Measurements from ENCODE around the gene MUC12. TPM values are rescaled to one million over a fixed set of nuclear protein-coding genes. Genes with fewer than 3 reads are reported as not detected.

Gene MUC12
- total and polyA plus RNA-seq, 9 of the 15 experiments (the other 6 are each of a cell fraction or from before 2014, with no cell fraction given), result 0.23 to 1.2 (median 0.79) TPM; not detected in 1

DNA sequence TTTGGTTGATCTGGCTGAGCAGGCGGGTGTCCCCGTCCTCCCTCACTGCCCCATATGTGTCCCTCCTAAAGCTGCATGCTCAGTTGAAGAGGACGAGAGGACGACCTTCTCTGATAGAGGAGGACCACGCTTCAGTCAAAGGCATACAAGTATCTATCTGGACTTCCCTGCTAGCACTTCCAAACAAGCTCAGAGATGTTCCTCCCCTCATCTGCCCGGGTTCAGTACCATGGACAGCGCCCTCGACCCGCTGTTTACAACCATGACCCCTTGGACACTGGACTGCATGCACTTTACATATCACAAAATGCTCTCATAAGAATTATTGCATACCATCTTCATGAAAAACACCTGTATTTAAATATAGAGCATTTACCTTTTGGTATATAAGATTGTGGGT is 89.0 kb downstream of the MUC12 start (continued):
- TF ChIP-seq, protein P1, sequence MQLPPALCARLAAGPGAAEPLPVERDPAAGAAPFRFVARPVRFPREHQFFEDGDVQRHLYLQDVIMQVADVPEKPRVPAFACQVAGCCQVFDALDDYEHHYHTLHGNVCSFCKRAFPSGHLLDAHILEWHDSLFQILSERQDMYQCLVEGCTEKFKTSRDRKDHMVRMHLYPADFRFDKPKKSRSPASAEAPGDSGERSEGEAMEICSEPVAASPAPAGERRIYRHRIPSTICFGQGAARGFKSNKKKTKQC (CRISPR knock-in tag; IDR thresholded peaks at IDR 0.05), result peak; percentile 97
- TF ChIP-seq NCOA1 (IDR thresholded peaks at IDR 0.05; ENCODE audit: low read depth), result peak; percentile 60; the same call in 1 of the 2 replicates
- no peak for TF ChIP-seq PYGO2 (tag; IDR thresholded peaks at IDR 0.05)
- TF ChIP-seq ZNF263 (CRISPR knock-in tag; IDR thresholded peaks at IDR 0.05; ENCODE audit: borderline replicate concordance), result peak; percentile 76
- 0 out of 2 replicates have a peak, but pooled peaks have one; percentile 29 for TF ChIP-seq AFF4 (CRISPR knock-in tag; IDR thresholded peaks at IDR 0.05)
- TF ChIP-seq CREM (IDR thresholded peaks at IDR 0.05; ENCODE audit: low read depth), result peak; percentile 54; the same call in 1 of the 2 replicates
- TF ChIP-seq, protein P2, sequence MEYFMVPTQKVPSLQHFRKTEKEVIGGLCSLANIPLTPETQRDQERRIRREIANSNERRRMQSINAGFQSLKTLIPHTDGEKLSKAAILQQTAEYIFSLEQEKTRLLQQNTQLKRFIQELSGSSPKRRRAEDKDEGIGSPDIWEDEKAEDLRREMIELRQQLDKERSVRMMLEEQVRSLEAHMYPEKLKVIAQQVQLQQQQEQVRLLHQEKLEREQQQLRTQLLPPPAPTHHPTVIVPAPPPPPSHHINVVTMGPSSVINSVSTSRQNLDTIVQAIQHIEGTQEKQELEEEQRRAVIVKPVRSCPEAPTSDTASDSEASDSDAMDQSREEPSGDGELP (CRISPR knock-in tag; IDR thresholded peaks at IDR 0.05; ENCODE audit: borderline replicate concordance), result peak; percentile 48

Data from K562 (cell line).